Ovary (tissue), 9 donors: Measurements from ENCODE around the gene TSPAN5. TPM values are rescaled to one million over a fixed set of nuclear protein-coding genes. Genes with fewer than 3 reads are reported as not detected.

Source experiments
- DNase-seq, 5 donors: peaks; one replicate each; pipeline ENCODE4 v3.0.0-alpha.2; 2019 to 2020
- H3K27ac ChIP-seq, 2 donors: fragments of 200-600 bp; one replicate each; pipeline versions ENCODE4 v1.5.1 to v1.8.0; 2019 to 2022
- H3K27me3 ChIP-seq: fragments of 200-600 bp; one replicate; pipeline ENCODE4 v1.8.0; 2022
- H3K36me3 ChIP-seq: fragments of 200-600 bp; sonication (generic); one replicate; pipeline ENCODE4 v1.5.1; 2019
- H3K4me1 ChIP-seq: one replicate; pipeline ENCODE4 v1.8.1; 2013; ENCODE audit warnings: mild to moderate bottlenecking, moderate library complexity; ENCODE audit not compliant: insufficient read depth
- H3K4me3 ChIP-seq: fragments of 200-600 bp; sonication (generic); one replicate; pipeline ENCODE4 v1.5.1; 2017
- H3K9me3 ChIP-seq, 2 donors: fragments of 200-600 bp in 1 of 2; sonication (generic) in 1 of 2; one replicate each; pipeline versions ENCODE4 v1.5.1 to v1.8.1; 2013 to 2019; ENCODE audit warnings: mild to moderate bottlenecking in 1 of 2, moderate library complexity in 1 of 2
- EP300 ChIP-seq: sonication (generic); formaldehyde crosslinking; IDR thresholded peaks from one replicate; pipeline ENCODE4 v1.6.1; 2017; ENCODE audit warnings: antibody characterized with exemption
- POLR2A ChIP-seq: fragments of 450-650 bp; IDR thresholded peaks from one replicate; pipeline ENCODE4 v1.6.1; 2017; ENCODE audit warnings: antibody characterized with exemption, mild to moderate bottlenecking, moderate library complexity
- WGBS, 3 donors: extraction: QIAGEN DNeasy Blood & Tissue Kit in 1 of 3; methylation state at CpG; one replicate each; pipeline versions ENCODE4 v1.1.5 to v1.1.7; 2013 to 2017; 5-methylcytosine and 5-hydroxymethylcytosine counted together
- intact Hi-C, 4 donors: fragments of 100-400 bp; cut with DNase I; formaldehyde crosslinking; loops; one replicate each; pipeline versions ENCODE4 v1.11.0 to v1.15.1; 2022 to 2023
- polyA plus RNA-seq, 2 donors: library from polyadenylated mRNA; stranded (reverse); fragments of 200-250 nt in 1 of 2; fragments of 350-450 nt in 1 of 2; fragmentation: Illumina TruSeq in 1 of 2; extraction: RNeasy Lipid Tissue Mini Kit (QIAGEN cat#74804) in 1 of 2; gene quantifications; one replicate each; pipeline ENCODE4 v1.2.3, GENCODE V29; 2013 to 2014
- total RNA-seq, 7 donors: library from RNA; depleted of rRNA in 2 of 7; stranded (reverse); fragments of >200 nt in 2 of 7; fragmentation: NEBNext Ultra II Directional in 3 of 7; extraction: Animal tissue kit (Norgen Biotek cat#: 25700) in 3 of 7; gene quantifications; one replicate each; pipeline versions ENCODE4 v1.1.0 to v1.2.4, GENCODE V29; 2016 to 2023
- TF ChIP-seq, protein P1 (sequence below), 3 donors: fragments of 450-650 bp in 2 of 3; fragments of 200-600 bp in 1 of 3; IDR thresholded peaks; one replicate each; pipeline versions ENCODE4 v1.5.1 to v1.8.0; 2016 to 2022; ENCODE audit warnings: antibody characterized with exemption in 3 of 3, mild to moderate bottlenecking in 1 of 3
- donor health status: DM: no; HTN: no; CAD: no; lungs with moderate emphysema.
- donor health status: DM: no; HTN: no; CAD: no.
- donor health status: Bipolar disorder and iron deficiency.
- donor health status: DM: yes; HTN: yes; CAD: no.
- donor health status: DM: no; HTN: no; CAD: no.
- donor health status: DM: yes; HTN: yes; CAD: no.

Gene TSPAN5
- total and polyA plus RNA-seq, 9 donors: 34.0 to 69.5 (median 48.2) TPM

DNA sequence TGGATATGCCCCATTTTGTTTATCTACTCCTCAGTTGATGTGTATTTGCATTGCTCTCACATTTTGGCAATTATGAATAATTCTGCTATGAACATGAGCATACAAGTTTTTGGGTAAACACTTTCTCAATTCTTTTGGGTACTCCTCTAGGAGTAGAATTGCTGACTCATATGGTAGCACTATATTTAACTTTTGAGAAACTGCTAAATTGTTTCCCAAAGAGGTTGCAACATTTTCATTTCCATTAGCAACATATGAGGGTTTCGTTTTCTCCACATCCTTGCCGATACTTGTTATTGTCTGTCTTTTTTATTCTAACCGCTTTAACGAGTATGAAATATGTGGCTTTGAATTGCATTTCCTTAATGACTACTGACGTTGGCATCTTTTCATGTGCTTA is 185.4 kb downstream of the TSPAN5 start:
- Histone ChIP-seq H3K9me3 (no peaks in the 10 kb centered on the region), H3K27me3 (no peaks in the 10 kb centered on the region), H3K36me3 (no peaks in the 10 kb centered on the region), H3K4me1 (peaks cover under 1% of the 10 kb centered on the region), H3K4me3 (no peak overlapping the region), H3K27ac (no peak overlapping the region)
- 92 to 93% (median 93%) methylated on average over 5 of the region's 5 CpGs for WGBS, 3 donors
- TF ChIP-seq EP300 (no peak), POLR2A (no peak)
- TF ChIP-seq, protein P1, sequence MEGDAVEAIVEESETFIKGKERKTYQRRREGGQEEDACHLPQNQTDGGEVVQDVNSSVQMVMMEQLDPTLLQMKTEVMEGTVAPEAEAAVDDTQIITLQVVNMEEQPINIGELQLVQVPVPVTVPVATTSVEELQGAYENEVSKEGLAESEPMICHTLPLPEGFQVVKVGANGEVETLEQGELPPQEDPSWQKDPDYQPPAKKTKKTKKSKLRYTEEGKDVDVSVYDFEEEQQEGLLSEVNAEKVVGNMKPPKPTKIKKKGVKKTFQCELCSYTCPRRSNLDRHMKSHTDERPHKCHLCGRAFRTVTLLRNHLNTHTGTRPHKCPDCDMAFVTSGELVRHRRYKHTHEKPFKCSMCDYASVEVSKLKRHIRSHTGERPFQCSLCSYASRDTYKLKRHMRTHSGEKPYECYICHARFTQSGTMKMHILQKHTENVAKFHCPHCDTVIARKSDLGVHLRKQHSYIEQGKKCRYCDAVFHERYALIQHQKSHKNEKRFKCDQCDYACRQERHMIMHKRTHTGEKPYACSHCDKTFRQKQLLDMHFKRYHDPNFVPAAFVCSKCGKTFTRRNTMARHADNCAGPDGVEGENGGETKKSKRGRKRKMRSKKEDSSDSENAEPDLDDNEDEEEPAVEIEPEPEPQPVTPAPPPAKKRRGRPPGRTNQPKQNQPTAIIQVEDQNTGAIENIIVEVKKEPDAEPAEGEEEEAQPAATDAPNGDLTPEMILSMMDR (IDR thresholded peaks at IDR 0.05): no peak
- intact Hi-C loops: loop anchor here in 1 of 4 donors (10.0 kb wide), 1 partner anchor 92 kb away; no protein-coding TSS in a partner anchor
- DNase-seq: no peak

DNA sequence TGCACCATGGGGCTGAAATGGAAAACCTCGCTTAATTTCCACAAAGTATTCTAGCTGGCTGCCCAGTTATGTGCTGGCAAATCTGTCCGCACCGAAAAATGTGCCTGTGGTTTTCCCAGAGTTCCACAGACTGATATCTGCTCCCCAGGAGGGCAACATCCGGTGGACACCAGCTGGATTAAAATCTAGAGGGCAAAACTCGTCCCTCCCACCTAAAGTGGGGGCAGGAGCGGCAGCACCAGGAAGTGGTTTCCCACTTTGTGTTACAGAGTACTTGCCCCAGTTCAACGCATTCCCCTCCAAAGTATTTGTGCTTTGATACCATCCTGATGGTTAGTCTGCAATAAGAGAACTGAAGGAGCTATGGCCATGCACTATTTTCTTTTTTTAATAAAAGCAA is 187.6 kb downstream of the TSPAN5 start:
- Histone ChIP-seq H3K4me1 (peaks cover 3% of the 10 kb centered on the region), H3K4me3 (no peak overlapping the region), H3K27me3 (no peaks in the 10 kb centered on the region), H3K36me3 (no peaks in the 10 kb centered on the region), H3K27ac (peak overlapping the region in 1 of 2 donors; percentile 24), H3K9me3 (no peaks in the 10 kb centered on the region)
- DNase-seq: no peak
- intact Hi-C loops: loop anchor here in 1 of 4 donors (10.0 kb wide), 1 partner anchor 94 kb away; no protein-coding TSS in a partner anchor
- TF ChIP-seq, protein P1 (IDR thresholded peaks at IDR 0.05): no peak
- TF ChIP-seq POLR2A: no peak
- TF ChIP-seq EP300: no peak
- 73 to 82% (median 82%) methylated on average over 7 of the region's 7 CpGs for WGBS, 3 donors

DNA sequence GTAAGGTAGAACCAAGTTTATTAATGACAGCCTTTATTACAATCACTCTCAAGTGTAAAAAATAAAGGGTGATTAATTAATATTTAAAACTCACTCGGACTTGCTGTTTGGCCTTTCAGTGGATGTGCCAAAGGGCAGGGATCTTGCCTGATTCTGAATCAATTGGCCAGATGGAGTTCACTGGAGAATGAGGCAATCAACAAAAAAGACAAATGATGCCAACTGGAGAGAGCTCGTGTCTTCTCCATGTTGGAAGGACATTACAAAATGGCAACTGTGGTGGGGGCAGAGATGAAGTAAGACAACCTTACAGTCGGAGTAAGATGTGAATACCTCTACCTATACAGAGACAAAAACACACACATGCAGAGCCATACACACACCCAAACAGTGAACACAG is 188.0 kb downstream of the TSPAN5 start:
- Histone ChIP-seq H3K4me3 (no peak overlapping the region), H3K36me3 (no peaks in the 10 kb centered on the region), H3K9me3 (no peaks in the 10 kb centered on the region), H3K27ac (peak overlapping the region in 1 of 2 donors; percentile 24), H3K27me3 (no peaks in the 10 kb centered on the region), H3K4me1 (peaks cover 3% of the 10 kb centered on the region)
- 76 to 83% (median 83%) methylated on average over 3 of the region's 3 CpGs for WGBS, 3 donors
- no peak for DNase-seq
- intact Hi-C loops: loop anchor here in 1 of 4 donors (10.0 kb wide), 1 partner anchor 94 kb away; no protein-coding TSS in a partner anchor
- TF ChIP-seq, protein P1 (IDR thresholded peaks at IDR 0.05): no peak
- no peak for TF ChIP-seq POLR2A
- TF ChIP-seq EP300: no peak

DNA sequence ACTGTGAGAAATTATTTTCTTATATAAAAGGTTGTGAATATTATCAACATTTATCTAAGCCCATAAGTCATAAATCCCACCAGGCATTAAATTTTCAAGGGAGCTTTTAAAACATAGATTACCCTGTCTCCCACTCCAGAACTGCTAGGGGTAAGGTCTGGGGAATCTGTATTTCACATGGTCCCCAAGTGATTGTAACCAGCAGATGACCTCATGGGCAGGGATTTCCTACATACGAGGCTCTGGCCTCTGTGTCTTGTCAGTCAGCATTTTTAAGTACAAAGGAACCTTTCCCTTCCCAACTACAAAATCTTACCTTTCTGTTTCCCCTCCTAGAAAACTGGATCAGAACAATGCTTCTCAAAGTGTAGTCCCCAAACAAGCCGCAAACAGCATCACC is 188.6 kb downstream of the TSPAN5 start:
- H3K27ac ChIP-seq: peak overlapping the region in 1 of 2 donors; percentile 43
- TF ChIP-seq, protein P1 (IDR thresholded peaks at IDR 0.05): no peak
- TF ChIP-seq POLR2A (no peak), EP300 (no peak)
- 50 to 62% (median 59%) methylated on average over 2 of the region's 2 CpGs for WGBS, 3 donors

More for the DNA sequence above, 188.6 kb downstream of the TSPAN5 start:
- H3K27me3 ChIP-seq: no peaks in the 10 kb centered on the region
- intact Hi-C loops: loop anchor here in 3 of 4 donors (2.0 to 10.0 kb wide), 6 partner anchors 95 to 585 kb away; partner anchors contain the start of gene TSPAN5 (in 2 of the 3)
- no peaks in the 10 kb centered on the region for H3K36me3 ChIP-seq
- no peak overlapping the region for H3K4me3 ChIP-seq
- DNase-seq: no peak
- no peaks in the 10 kb centered on the region for H3K9me3 ChIP-seq
- H3K4me1 ChIP-seq: peaks cover 3% of the 10 kb centered on the region
